22Rv1 (cell line): ENCODE results near the gene PKHD1.

Experiments
- ZFX ChIP-seq: fragments of 450-650 bp; IDR thresholded peaks from 2 replicates; pipeline ENCODE4 v1.6.1; 2017; ENCODE audit warnings: antibody characterized with exemption, borderline replicate concordance
- TF ChIP-seq, protein P1 (sequence below): fragments of 450-650 bp; IDR thresholded peaks from 2 replicates; pipeline ENCODE4 v1.5.1; 2017; ENCODE audit warnings: mild to moderate bottlenecking

DNA sequence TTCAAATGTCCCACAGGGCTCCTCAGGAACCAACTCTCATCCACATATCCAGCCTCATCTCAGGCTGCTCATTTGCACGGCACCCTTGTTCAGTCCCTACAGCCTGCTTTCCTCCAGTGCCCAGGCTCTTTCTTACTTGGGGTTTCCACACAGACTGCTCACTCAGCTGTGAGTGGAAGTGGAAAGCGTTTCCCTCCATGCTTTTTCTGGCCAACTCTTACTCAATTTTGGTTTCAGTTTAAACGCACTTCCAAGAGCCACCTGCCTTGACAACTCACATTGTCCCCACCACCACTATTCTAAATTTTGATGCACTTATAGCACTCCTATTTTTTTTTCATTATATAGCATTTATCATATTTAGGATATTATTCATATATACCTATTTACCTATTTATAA lies 367.1 kb downstream of the PKHD1 start:
- TF ChIP-seq, protein P1, sequence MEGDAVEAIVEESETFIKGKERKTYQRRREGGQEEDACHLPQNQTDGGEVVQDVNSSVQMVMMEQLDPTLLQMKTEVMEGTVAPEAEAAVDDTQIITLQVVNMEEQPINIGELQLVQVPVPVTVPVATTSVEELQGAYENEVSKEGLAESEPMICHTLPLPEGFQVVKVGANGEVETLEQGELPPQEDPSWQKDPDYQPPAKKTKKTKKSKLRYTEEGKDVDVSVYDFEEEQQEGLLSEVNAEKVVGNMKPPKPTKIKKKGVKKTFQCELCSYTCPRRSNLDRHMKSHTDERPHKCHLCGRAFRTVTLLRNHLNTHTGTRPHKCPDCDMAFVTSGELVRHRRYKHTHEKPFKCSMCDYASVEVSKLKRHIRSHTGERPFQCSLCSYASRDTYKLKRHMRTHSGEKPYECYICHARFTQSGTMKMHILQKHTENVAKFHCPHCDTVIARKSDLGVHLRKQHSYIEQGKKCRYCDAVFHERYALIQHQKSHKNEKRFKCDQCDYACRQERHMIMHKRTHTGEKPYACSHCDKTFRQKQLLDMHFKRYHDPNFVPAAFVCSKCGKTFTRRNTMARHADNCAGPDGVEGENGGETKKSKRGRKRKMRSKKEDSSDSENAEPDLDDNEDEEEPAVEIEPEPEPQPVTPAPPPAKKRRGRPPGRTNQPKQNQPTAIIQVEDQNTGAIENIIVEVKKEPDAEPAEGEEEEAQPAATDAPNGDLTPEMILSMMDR, result no peak
- no peak for TF ChIP-seq ZFX
